GM12878 (cell line): ENCODE data around the gene GTPBP3. TPM values are rescaled to one million over a fixed set of nuclear protein-coding genes. Genes with fewer than 3 reads are reported as not detected.

Experiments
- ASH2L ChIP-seq: fragments of 300-600, 200-600 bp; sonication (generic); IDR thresholded peaks from 2 replicates; pipeline ENCODE4 v1.6.1; 2017; ENCODE audit warnings: low read depth, mild to moderate bottlenecking, borderline replicate concordance
- CBX3 ChIP-seq: fragments of 200-600 bp; sonication (generic); IDR thresholded peaks from 2 replicates; pipeline ENCODE4 v1.6.1; 2016; ENCODE audit warnings: low read depth, borderline replicate concordance
- HSF1 ChIP-seq: fragments of 150-350 bp; IDR thresholded peaks from 2 replicates; pipeline ENCODE4 v1.6.1; 2014; ENCODE audit warnings: mild to moderate bottlenecking, low read depth, low read length
- IRF3 ChIP-seq: fragments of 450-650 bp; IDR thresholded peaks from 2 replicates; pipeline ENCODE4 v1.6.1; 2014; ENCODE audit warnings: mild to moderate bottlenecking
- MYB ChIP-seq: fragments of 150-350 bp; IDR thresholded peaks from 2 replicates; pipeline ENCODE4 v1.6.1; 2014; ENCODE audit warnings: mild to moderate bottlenecking, low read depth, low read length, borderline replicate concordance
- PAX5 ChIP-seq: IDR thresholded peaks from 2 replicates; pipeline ENCODE4 v1.6.1; 2011; ENCODE audit warnings: low read depth, low read length, borderline replicate concordance
- PKNOX1 ChIP-seq: fragments of 450-650 bp; IDR thresholded peaks from 2 replicates; pipeline ENCODE4 v1.6.1; 2016; ENCODE audit warnings: mild to moderate bottlenecking
- RAD51 ChIP-seq: fragments of 450-650 bp; IDR thresholded peaks from 2 replicates; pipeline ENCODE4 v1.6.1; 2016; ENCODE audit warnings: moderate library complexity, mild to moderate bottlenecking, inconsistent platforms
- RBBP5 ChIP-seq: fragments of 200-600 bp; sonication (generic); conservative IDR thresholded peaks from 2 replicates; pipeline ENCODE4 v1.6.1; 2016
- SIX5 ChIP-seq: IDR thresholded peaks from 2 replicates; pipeline ENCODE4 v1.6.1; 2011; ENCODE audit warnings: mild to moderate bottlenecking, low read depth, low read length, moderate library complexity; ENCODE audit not compliant: severe bottlenecking
- SP1 ChIP-seq: IDR thresholded peaks from one replicate; pipeline ENCODE4 v1.6.1; 2011; ENCODE audit warnings: low read depth, low read length
- SPI1 ChIP-seq: IDR thresholded peaks from 2 replicates; pipeline ENCODE4 v1.6.1; 2011; ENCODE audit warnings: low read depth, mild to moderate bottlenecking, low read length, moderate library complexity, borderline replicate concordance; ENCODE audit not compliant: insufficient read depth
- SREBF2 ChIP-seq: IDR thresholded peaks from 2 replicates; pipeline ENCODE4 v1.6.1; 2012; ENCODE audit warnings: mild to moderate bottlenecking, low read length
- TAF1 ChIP-seq: IDR thresholded peaks from 2 replicates; pipeline ENCODE4 v1.6.1; 2011; ENCODE audit warnings: mild to moderate bottlenecking, low read depth, low read length, borderline replicate concordance
- WRNIP1 ChIP-seq: IDR thresholded peaks from 2 replicates; pipeline ENCODE4 v1.6.1; 2011; ENCODE audit warnings: low read depth, low read length, improper control_type of control experiment, borderline replicate concordance
- ZBTB4 ChIP-seq: fragments of 450-650 bp; formaldehyde crosslinking; IDR thresholded peaks from 2 replicates; pipeline ENCODE4 v1.4.0; 2022; ENCODE audit warnings: mild to moderate bottlenecking, moderate library complexity
- ZBTB40 ChIP-seq: fragments of 450-650 bp; IDR thresholded peaks from 2 replicates; pipeline ENCODE4 v1.6.1; 2016; ENCODE audit warnings: mild to moderate bottlenecking, moderate library complexity, borderline replicate concordance
- polyA plus RNA-seq, 11 experiments: library from polyadenylated mRNA; depleted of rRNA in 4 of 11; unstranded in 6 of 11; stranded (reverse) in 5 of 11; fragments of >200 nt; fragmentation: Nextera tagmentation in 4 of 11; fragmentation: Illumina TruSeq in 1 of 11; extraction: Ambion mirVana in 4 of 11; extraction: Trizol in 1 of 11; gene quantifications; 1 replicate in 1 of 11; 2 replicates in 10 of 11; pipeline versions ENCODE4 v1.2.1 to v1.2.3, GENCODE V29; 2011 to 2016; ENCODE audit warnings: inconsistent platforms in 2 of 11, missing spikeins in 2 of 11, low read depth in 1 of 11
- total RNA-seq, 4 experiments: library from RNA; depleted of rRNA in 3 of 4; stranded (reverse); fragments of >200 nt in 3 of 4; fragmentation: Illumina TruSeq in 1 of 4; extraction: Trizol in 1 of 4; gene quantifications; 2 replicates each; pipeline versions ENCODE4 v1.2.1 to v1.2.3, GENCODE V29; 2013 to 2021

The GTPBP3 gene
- total and polyA plus RNA-seq, 10 of the 15 experiments (the other 5 are each of a cell fraction or from before 2014, with no cell fraction given), result 2.9 to 46.8 (median 15.4) TPM

GRCh38 chr19:17334414-17335409 lies 2.6 kb upstream of the GTPBP3 start, which contains the start of gene ANO8 (continued):
- TF ChIP-seq ZBTB40 (no peak; the same call in 1 of the 2 replicates), RAD51 (no peak), ASH2L (no peak), MYB (0 out of 2 replicates have a peak, but pooled peaks have one; percentile 20), WRNIP1 (no peak), SPI1 (no peak), CBX3 (no peak), RBBP5 (no peak), HSF1 (0 out of 2 replicates have a peak, but pooled peaks have one; percentile 12), IRF3 (no peak), ZBTB4 (no peak), TAF1 (peak; percentile 23; the same call in 1 of the 2 replicates), SP1 (peak; percentile 75), PKNOX1 (peak; percentile 94), SREBF2 (peak; percentile 17; the same call in 1 of the 2 replicates), SIX5 (no peak), PAX5 (peak; percentile 42; the same call in 1 of the 2 replicates)
